Activated T-cell treated with anti-CD3 and anti-CD28 coated beads for 1 hour (primary cell): ENCODE results near the gene FAM83G.
"Not testable (repeated sequence)": the region's sequence is repeated elsewhere in the genome, so short reads cannot be mapped to it uniquely, and the experiment has no call there.

Source experiments
- DNase-seq: peaks from one replicate; pipeline ENCODE4 v3.0.0-alpha.2; 2020; ENCODE audit warnings: low read depth

FAM83G gene, protein sequence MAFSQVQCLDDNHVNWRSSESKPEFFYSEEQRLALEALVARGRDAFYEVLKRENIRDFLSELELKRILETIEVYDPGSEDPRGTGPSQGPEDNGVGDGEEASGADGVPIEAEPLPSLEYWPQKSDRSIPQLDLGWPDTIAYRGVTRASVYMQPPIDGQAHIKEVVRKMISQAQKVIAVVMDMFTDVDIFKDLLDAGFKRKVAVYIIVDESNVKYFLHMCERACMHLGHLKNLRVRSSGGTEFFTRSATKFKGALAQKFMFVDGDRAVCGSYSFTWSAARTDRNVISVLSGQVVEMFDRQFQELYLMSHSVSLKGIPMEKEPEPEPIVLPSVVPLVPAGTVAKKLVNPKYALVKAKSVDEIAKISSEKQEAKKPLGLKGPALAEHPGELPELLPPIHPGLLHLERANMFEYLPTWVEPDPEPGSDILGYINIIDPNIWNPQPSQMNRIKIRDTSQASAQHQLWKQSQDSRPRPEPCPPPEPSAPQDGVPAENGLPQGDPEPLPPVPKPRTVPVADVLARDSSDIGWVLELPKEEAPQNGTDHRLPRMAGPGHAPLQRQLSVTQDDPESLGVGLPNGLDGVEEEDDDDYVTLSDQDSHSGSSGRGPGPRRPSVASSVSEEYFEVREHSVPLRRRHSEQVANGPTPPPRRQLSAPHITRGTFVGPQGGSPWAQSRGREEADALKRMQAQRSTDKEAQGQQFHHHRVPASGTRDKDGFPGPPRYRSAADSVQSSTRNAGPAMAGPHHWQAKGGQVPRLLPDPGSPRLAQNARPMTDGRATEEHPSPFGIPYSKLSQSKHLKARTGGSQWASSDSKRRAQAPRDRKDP

DNA sequence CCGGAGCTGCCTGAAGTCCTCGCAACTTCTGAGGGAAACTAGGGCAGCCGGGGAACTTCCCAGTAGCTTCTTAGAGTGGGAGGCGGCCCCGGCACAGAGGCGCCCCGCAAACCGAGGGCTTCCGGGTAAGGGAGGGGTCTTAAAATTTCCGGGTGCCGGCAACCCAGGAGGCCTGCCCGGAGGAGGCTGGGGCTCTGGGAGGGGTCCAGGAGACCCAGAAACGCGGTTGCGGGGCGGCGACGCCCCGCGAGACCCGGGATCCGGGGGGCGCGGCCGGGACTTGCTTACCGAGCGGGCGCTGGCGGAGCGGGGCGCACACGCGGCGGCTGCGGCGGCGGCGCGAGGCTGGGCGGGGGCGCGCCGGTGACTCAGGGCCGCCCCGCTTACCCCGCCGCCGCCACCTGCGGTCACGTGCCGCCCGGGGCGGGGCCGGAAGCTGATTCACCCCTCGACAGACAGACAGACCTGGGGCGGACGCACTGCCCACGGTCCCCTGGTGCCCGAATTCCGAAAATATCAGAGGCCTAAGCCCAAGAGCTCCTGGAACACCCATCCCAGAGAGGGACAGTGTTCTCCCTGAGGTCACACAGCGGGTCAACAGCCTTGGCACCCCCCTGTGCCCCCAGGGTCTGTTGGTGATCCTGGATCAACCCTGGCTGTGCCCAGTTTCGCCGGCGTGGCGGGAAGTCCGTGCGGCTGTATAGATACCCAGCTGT is at the start of gene FAM83G:
Gene FAM83G, minus strand, starts transcription at position 344 of the 716 bp plus-strand sequence. CDS start 723 bp downstream, outside the sequence.
- DNase-seq = peak; percentile 85

DNA sequence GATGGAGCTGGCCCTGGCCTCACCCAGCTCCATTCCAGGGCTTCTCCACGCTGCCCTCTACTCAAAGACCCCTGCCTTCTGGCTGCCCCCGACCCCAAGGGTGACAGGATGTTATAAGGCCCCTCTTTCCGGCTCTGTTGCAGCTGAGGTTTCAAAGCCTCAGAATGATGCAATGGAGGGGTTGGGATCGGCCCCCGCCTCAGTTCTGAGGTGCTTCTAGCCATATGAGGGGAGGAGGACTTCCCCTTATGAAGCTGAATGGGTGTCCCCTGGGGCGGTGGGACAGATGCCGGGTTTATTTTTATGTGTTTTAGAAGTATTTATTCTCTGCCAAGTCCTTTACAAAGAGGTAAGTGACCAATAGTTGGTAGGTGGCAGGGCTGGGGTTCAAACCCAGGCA is 44.3 kb upstream of the FAM83G start:
- DNase-seq = not testable (repeated sequence)

DNA sequence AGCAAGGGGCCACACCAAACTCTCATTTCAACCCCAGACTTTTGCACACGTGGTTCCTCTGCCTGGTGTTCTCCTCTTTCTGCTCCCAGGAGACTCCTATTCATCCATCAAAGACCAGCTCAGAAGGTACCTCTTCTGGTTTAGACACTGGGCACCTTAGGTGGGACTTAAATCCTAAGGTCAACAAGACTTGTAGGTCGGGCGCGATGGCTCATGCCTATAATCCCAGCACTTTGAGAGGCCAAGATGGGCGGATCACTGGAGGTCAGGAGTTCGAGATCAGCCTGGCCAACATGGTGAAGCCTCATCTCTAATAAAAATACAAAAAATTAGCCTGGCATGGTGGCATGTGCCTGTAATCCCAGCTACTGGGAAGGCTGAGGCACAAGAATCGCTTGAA is 42.9 kb upstream of the FAM83G start:
- DNase-seq = not testable (repeated sequence)

DNA sequence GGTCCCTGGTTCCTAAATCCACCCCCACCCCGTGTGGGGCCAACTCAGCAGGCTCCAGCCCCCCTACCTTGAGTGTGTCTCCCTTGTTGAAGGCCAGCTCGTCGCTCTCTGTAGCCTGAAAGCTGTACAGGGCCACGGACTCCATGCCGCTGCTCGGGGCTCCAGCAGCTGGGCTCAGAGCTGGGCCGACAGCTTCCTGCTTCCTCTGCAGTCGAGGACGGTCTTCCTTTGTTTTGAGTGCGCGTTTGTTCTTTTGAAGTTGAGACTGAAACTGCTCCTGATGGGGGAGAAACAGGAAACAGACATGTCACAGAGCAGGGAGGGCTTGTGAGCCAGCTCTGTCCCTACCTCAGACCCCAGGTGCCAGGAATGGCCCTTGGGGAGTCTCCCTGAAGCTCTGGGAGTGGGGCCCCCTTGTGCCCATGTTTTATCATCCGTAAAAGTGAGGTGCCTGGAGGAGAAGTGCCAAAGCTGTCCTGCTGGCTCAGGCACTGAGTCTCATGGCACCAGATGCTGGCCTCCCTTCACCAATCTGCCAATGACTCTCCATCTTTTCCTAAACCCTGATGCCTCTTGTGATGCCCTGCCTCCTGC is 42.3 kb upstream of the FAM83G start, which contains the start of gene GRAP:
Gene GRAP, minus strand, starts transcription at position 176 of the 594 bp plus-strand sequence. Its CDS starts 31 bp downstream, at position 145.
- DNase-seq = not testable (repeated sequence)

DNA sequence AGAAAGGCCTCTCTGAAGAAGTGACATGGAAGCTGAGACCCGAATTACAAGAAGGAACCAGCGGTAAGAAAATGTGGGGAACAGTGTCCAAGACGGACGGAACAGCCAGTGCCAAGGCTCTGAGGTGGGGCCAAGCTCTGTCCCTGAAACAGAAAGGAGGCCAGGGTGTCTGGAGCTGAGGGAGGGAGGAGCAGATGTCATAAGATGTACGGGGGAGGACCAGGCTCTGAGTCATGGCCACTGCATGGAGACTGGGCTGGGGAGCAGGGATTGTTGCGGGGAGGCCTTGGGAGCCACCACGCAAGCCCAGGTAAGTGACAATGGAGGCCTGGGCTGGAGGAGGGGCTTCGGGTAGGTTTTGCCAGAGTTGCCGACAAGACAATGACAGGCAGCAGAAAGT is 40.1 kb upstream of the FAM83G start:
- not testable (repeated sequence) for DNase-seq

DNA sequence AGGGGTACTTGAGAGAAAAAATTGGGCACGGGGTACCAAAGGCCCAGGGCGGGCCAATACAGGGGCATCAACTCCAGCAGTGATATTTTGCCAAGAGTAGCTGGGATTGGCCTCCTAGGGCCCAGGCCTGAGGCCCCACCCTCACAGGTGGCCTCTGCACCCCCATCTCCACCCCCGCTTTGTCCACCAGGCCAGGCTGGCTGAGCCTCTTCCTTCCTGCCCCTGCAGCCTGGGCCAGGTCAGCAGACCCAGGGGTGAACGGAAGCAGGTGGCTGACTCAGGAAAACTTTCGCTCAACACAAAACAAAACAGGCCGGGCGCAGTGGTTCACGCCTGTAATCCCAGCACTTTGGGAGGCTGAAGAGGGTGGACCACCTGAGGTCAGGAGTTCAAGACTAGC is 38.5 kb upstream of the FAM83G start:
- not testable (repeated sequence) for DNase-seq

DNA sequence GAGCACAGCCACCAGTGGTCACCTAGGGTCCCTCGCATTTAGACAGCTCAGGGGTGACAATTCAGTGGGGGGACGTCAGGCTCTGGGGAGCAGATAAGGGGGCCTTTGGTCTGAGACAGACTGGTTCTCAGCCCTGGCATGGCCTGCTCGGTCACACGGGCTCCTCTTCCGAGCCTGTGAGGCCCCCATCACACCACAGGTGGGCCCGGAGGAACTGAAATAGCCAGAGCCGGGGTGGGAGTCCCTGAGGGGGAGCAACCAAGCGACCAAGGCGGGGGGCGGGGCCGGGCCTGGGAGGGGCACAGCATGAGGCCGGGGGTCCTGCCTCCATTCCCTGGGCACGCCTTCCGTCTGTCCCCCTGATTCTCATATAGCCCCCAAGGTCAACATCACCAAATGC is 37.8 kb upstream of the FAM83G start:
- DNase-seq = not testable (repeated sequence)

DNA sequence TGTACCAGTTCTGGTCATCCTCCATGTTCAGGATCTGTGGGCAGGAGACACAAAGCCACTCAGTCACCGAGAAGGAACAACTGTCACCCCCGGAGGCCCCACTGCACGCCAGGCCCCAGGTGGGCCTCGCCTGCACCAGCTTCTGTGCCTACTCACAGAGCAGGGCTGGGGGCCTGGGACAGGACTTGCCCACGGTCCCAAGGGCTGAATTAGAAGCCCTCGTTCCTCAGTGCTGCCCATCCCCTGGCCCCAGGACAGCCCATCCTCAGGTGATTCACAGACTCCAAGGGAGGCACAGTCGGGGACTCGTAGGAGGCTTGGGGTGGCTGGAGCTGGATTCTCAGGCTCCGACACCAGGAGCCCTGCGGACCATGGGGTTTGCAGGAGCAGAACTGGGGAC is 37.3 kb upstream of the FAM83G start:
- DNase-seq = not testable (repeated sequence)

DNA sequence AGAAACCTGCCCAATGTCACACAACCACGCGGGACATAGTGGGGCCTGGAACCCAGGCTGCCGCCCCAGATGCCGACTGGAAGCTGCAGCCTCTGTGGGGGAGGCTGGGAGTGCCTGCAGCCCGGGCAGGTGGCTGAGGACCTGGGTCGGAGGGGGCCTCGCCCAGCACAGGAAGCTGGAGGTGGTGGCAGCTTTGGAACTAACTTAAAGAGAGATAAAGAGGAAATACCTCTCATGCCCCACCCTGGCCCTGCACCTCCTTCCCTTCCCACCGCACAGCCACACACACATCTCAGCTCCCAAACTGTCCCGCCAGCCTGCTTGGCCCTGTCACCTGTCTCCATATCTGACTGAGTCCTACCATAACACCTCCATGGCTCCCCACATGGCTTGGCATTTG is 35.8 kb upstream of the FAM83G start:
- not testable (repeated sequence) for DNase-seq

DNA sequence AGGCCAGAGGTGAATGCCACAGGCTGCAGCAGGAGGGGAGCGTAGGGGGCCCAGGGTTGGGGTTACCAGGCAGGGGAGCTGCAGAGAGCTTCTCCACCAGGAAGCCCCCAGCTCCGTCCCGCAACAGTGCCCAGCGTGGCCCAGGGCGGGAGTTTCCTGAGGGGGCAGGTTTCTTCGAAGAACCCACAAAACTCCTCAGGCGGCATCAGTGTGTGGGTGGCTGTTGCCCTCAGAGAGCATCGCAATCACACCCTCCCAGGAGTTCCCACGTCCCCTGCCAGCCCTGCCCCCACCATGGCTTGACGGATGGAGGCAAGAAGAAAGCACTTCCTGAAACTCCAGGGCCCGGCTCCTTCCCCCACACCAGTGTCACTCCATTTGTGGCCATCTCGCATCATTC is 34.2 kb upstream of the FAM83G start:
- not testable (repeated sequence) for DNase-seq

DNA sequence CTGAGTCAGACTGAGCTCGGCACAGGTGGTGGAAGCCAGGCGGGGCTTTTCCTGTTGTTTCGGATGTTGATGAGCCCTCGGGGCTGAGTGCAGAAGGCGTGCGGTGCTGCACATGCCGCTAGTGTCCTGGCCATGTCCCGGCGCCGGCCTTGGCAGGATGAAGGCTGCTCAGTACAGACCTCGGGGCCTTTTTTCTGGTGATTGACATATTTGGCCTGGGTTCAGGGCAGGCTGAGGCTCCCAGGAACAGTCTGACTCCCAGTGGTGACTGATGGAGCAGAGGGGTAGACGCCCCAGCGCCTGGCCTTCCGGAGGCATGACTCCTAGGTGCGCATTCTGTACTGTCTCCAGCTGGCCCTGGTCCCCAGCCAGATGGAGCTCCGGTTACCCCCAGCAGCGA is 33.4 kb upstream of the FAM83G start:
- DNase-seq = not testable (repeated sequence)

DNA sequence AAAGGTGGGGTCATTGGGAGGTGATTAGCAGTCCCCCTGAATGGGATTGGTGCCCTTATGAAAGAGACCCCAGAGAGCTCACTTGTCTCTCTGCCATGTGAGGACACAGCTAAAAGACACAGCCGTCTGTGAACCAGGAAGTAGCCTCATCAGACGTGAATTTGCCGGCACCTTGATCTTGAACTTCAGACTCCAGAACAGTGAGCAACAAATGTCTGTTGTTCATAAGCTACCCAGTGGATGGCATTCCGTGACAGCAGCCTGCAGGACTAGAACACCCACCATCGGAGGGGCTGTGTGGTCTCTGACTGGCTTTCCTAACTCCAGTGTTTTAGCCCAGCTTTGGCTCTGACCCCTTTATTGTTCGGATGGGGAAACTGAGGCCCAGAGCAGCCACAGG is 33.0 kb upstream of the FAM83G start:
- DNase-seq = not testable (repeated sequence)

DNA sequence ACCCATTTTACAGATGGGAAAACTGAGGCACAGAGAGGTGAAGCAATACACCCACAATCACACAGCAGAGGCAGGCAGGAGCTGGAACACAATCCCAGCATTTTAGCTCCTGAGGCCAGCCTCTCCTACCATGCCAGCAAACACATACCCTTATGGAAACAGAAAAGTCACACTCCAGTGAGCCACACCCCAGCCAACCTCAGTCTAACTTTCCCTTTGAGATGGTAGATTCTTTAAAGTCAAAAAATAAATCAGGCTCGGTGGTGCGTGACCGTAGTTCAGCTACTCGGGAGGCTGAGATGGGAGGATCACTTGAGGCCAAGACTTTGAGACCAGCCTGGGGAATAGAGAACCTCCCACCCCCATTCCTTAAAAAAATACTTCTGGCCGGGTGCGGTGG is 31.6 kb upstream of the FAM83G start:
- not testable (repeated sequence) for DNase-seq

DNA sequence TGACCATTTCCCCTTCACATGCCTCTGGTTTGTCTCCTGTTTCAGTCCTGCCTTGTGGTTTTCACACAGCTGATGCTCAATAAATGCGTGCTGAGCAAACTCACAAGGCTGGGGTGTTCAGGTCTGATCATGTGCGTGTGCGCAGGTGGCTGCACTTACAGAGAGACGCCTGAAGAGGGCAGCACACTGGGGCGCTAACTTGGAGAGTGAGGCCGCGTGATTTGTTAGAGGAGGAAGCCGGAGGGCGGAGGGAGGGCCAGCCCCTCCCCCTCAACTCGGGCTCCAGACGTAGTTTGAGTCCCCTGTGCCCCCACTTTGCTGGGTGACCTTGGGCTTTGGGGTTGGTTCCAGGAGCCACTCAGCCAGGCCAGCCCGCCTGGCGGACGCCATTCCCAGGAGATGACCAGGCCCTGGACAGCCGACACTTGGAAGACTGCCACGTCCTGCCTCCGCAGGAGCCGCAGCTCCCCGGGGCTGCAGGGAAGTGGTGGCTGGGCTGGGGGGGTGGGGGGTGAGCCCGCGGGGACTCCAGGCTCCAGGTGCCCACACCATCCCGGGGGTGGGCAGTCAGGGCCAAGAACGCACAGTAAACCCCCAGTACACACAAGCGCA is 27.9 kb upstream of the FAM83G start:
- DNase-seq = not testable (repeated sequence)

DNA sequence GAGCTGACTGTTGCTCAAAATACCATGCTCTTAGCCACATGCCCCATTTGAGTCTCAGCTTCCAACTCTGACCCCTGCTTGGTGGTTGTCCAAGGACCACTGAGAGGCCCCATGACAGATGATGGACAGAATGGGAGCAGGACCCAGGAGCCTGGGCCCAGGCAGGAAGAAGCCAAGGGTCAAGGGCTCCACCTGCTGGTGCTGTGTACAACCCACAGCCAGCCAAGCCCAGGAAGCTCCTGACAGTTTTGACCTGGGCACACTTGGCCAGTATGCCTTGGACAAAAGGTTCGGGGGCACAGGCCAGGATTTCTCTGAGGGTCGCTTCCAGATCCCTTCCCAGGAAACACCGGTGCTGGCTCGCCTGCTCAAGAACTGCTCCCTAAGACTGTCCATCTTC is 27.2 kb upstream of the FAM83G start:
- DNase-seq = not testable (repeated sequence)

DNA sequence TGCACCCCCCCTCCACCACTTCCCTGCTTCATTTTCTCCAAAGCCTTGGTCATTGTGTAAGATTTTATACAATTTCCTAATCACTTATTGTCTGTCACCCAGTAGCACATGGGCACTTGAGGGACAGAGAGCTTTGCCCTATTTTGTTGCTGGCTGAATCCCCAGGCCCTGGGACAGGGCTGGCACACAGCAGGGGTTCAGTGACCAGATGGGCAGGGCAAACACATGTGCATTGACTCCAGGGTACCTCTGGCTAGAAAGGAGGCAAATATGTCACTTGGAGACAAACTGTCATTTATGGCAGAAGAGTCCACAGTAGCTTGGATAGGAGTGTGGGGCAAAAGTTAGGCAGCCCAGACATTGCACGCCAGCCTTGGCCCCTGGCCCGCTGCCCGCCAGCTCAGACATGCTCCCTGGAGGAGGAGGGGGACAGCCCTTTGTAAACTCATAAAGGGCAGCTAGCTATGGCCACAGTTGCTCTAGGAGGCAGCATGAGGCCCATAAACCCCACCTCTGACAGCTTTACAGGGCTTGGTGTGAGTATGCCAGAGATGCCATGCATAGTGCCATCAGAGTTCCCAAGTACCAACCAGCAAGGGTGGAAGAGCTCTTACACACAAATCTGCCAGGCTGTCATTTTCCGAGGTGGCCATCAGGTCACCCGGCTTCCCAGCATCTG is 26.3 kb upstream of the FAM83G start:
- not testable (repeated sequence) for DNase-seq

DNA sequence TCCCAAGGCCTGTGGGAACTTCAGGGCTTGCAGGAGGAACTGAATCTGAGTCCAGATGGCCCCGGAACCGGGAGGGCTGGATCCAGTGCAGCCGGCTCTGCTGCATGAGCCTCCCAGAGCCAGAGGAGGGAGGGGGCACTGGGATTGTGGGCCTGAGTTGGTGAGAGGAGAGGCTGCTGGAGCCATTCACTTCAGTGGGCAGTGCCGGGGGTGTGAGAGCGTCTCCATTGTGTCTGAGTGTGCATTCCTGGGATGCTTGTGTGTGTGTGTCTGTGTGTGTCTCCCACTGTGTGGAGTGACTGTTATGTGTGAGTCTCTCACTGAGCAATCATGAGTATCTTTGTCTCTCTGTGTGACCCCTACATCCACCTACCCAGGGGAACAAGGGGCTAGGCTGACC is 25.2 kb upstream of the FAM83G start:
- not testable (repeated sequence) for DNase-seq

DNA sequence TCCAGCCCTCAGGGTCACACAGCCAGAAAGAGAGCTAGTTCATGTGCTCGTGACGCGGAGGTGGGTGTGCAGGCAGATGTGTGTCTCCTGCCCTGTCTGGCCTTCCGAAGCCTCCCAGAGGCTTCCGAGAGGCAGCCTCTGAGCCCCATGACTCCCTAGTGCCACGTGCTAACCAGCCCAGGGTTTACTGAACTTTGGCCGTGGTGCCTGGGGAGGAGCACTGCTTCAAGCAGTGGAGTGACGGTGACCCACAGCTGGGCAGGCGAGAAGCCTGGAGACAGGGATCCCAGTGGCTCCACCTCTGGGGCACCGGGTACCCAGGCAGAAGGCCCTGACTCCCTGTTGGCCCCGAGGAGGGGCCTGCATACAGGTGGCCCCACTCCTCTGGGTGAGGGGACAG is 24.1 kb upstream of the FAM83G start:
- not testable (repeated sequence) for DNase-seq

DNA sequence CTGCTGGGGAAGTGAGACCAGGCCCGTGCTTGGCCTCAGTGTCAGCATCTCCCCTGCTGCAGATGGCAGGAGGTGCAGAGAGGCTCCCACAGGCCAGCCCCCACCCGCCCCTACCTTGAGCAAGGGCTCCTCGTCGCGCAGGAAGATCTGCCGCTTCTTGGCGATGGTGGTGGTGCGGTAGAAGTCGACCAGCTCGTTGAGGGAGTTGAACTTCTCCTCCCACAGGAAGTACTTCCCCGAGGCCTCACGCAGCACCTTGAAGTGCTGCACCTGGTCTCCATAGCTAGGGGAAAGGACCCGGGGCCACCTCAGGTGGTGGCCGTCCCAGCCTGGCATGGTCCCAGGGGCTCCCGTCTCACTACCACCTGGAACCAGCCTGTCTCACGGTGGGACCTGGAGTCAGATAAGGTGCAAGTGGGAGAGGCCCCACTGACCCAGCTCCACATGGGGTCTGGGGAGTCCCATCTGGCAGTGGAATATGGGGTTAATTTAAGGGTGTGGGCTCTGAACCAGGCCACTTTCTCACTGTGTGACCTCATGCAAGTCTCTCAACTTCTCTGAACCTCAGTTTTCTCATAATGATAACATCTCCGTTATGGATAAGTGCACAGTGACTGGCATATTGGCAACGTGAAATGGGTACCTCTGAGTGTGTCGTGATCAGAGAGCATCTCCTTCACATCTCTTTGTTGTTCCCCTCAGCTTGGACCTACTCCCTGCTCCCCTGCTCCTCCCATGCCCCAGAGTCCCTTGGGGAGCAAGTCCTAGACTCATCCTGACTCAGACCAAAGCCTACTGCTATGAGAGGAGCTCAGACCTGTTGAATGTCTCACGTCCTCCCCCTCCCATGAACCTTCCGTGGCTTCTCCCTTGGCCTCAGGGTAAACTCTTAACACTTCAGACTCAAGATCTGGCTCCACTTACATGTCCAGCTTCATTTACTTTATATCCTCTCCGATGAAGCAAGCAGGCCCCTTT is 19.8 kb upstream of the FAM83G start:
- no peak for DNase-seq
